Measurements from ENCODE around the gene RWDD4. TPM values are rescaled to one million over a fixed set of nuclear protein-coding genes. Genes with fewer than 3 reads are reported as not detected.

The RWDD4 gene
- total and polyA plus RNA-seq, 5 donors from 2014 or later, result 9.9 to 26.6 (median 17.6) TPM

- no peaks in the 10 kb centered on the region for H3K4me1 ChIP-seq (ENCODE audit: control insufficient read depth, insufficient read depth, low read length, poor library complexity, severe bottlenecking)
- ATAC-seq (ENCODE audit: low read depth in 2 of 2) (no peak), DNase-seq (no peak)
- no peak overlapping the region for H3K27ac ChIP-seq (ENCODE audit: insufficient read depth, low read length, poor library complexity, severe bottlenecking)
- no peaks in the 10 kb centered on the region for H3K27me3 ChIP-seq (ENCODE audit: control insufficient read depth, insufficient read depth, low read length)
- Mint-ChIP-seq H3K4me3 (no peak overlapping the region), H3K27ac (no peak overlapping the region), H3K36me3 (peaks cover 32% of the 10 kb centered on the region), H3K27me3 (no peaks in the 10 kb centered on the region), H3K4me1 (peaks cover 4 to 8% (median 6%) of the 10 kb centered on the region in 4 donors), H3K9me3 (no peaks in the 10 kb centered on the region)
- H3K36me3 ChIP-seq (ENCODE audit: control insufficient read depth, insufficient read depth, low read length), result peaks cover 68% of the 10 kb centered on the region
- no peak overlapping the region for H3K4me3 ChIP-seq (ENCODE audit: low read depth, low read length)
- no peaks in the 10 kb centered on the region for H3K9me3 ChIP-seq (ENCODE audit: control insufficient read depth in 2 of 2, low read length in 2 of 2)
These were observed 27.5 kb upstream of the RWDD4 start for GRCh38 chr4:183686461-183686860.

GRCh38 chr4:183681119-183681518 is 22.1 kb upstream of the RWDD4 start:
- no peak for DNase-seq
- H3K27ac Mint-ChIP-seq, result no peak overlapping the region
- Histone ChIP-seq H3K4me3 (ENCODE audit: low read depth, low read length) (no peak overlapping the region), H3K27ac (ENCODE audit: insufficient read depth, low read length, poor library complexity, severe bottlenecking) (no peak overlapping the region), H3K36me3 (ENCODE audit: control insufficient read depth, insufficient read depth, low read length) (peaks cover 72% of the 10 kb centered on the region), H3K9me3 (ENCODE audit: control insufficient read depth in 2 of 2, low read length in 2 of 2) (no peaks in the 10 kb centered on the region), H3K4me1 (ENCODE audit: control insufficient read depth, insufficient read depth, low read length, poor library complexity, severe bottlenecking) (no peaks in the 10 kb centered on the region), H3K27me3 (ENCODE audit: control insufficient read depth, insufficient read depth, low read length) (no peaks in the 10 kb centered on the region)
- H3K27me3 Mint-ChIP-seq, result no peaks in the 10 kb centered on the region
- peaks cover 0 to 6% (median 1%) of the 10 kb centered on the region in 4 donors for H3K4me1 Mint-ChIP-seq
- H3K4me3 Mint-ChIP-seq, result no peak overlapping the region
- peaks cover 22% of the 10 kb centered on the region for H3K36me3 Mint-ChIP-seq
- H3K9me3 Mint-ChIP-seq, result no peaks in the 10 kb centered on the region
- no peak for ATAC-seq (ENCODE audit: low read depth in 2 of 2)

GRCh38 chr4:183675625-183676024 is 16.6 kb upstream of the RWDD4 start:
- DNase-seq, result no peak
- no peaks in the 10 kb centered on the region for H3K9me3 Mint-ChIP-seq
- no peaks in the 10 kb centered on the region for H3K27me3 ChIP-seq (ENCODE audit: control insufficient read depth, insufficient read depth, low read length)
- H3K36me3 ChIP-seq (ENCODE audit: control insufficient read depth, insufficient read depth, low read length), result peaks cover 59% of the 10 kb centered on the region
- H3K4me3 Mint-ChIP-seq, result no peak overlapping the region
- peaks cover 5 to 11% (median 8%) of the 10 kb centered on the region in 4 donors for H3K4me1 Mint-ChIP-seq
- peaks cover 25% of the 10 kb centered on the region for H3K36me3 Mint-ChIP-seq
- no peak overlapping the region for H3K4me3 ChIP-seq (ENCODE audit: low read depth, low read length)
- no peak for ATAC-seq (ENCODE audit: low read depth in 2 of 2)
- H3K27me3 Mint-ChIP-seq, result no peaks in the 10 kb centered on the region
- no peak overlapping the region for H3K27ac Mint-ChIP-seq
- no peaks in the 10 kb centered on the region for H3K4me1 ChIP-seq (ENCODE audit: control insufficient read depth, insufficient read depth, low read length, poor library complexity, severe bottlenecking)
- no peak overlapping the region for H3K27ac ChIP-seq (ENCODE audit: insufficient read depth, low read length, poor library complexity, severe bottlenecking)
- no peaks in the 10 kb centered on the region for H3K9me3 ChIP-seq (ENCODE audit: control insufficient read depth in 2 of 2, low read length in 2 of 2)

- Histone ChIP-seq H3K27ac (ENCODE audit: insufficient read depth, low read length, poor library complexity, severe bottlenecking) (no peak overlapping the region), H3K27me3 (ENCODE audit: control insufficient read depth, insufficient read depth, low read length) (no peaks in the 10 kb centered on the region), H3K9me3 (ENCODE audit: control insufficient read depth in 2 of 2, low read length in 2 of 2) (no peaks in the 10 kb centered on the region), H3K36me3 (ENCODE audit: control insufficient read depth, insufficient read depth, low read length) (peaks cover 59% of the 10 kb centered on the region), H3K4me3 (ENCODE audit: low read depth, low read length) (no peak overlapping the region), H3K4me1 (ENCODE audit: control insufficient read depth, insufficient read depth, low read length, poor library complexity, severe bottlenecking) (no peaks in the 10 kb centered on the region)
- H3K27ac Mint-ChIP-seq, result no peak overlapping the region
- peaks cover 5 to 9% (median 8%) of the 10 kb centered on the region in 4 donors for H3K4me1 Mint-ChIP-seq
- no peaks in the 10 kb centered on the region for H3K27me3 Mint-ChIP-seq
- no peaks in the 10 kb centered on the region for H3K9me3 Mint-ChIP-seq
- DNase-seq (no peak), ATAC-seq (ENCODE audit: low read depth in 2 of 2) (no peak)
- peaks cover 37% of the 10 kb centered on the region for H3K36me3 Mint-ChIP-seq
- no peak overlapping the region for H3K4me3 Mint-ChIP-seq
These were observed 15.2 kb upstream of the RWDD4 start for GRCh38 chr4:183674153-183674552.

GRCh38 chr4:183670960-183671555 is 12.1 kb upstream of the RWDD4 start:
- H3K27me3 ChIP-seq (ENCODE audit: control insufficient read depth, insufficient read depth, low read length), result no peaks in the 10 kb centered on the region
- Mint-ChIP-seq H3K9me3 (no peaks in the 10 kb centered on the region), H3K36me3 (peaks cover 44% of the 10 kb centered on the region), H3K4me1 (peaks cover 9 to 13% (median 10%) of the 10 kb centered on the region in 4 donors), H3K27ac (no peak overlapping the region), H3K27me3 (no peaks in the 10 kb centered on the region), H3K4me3 (no peak overlapping the region)
- no peak for ATAC-seq (ENCODE audit: low read depth in 2 of 2)
- H3K36me3 ChIP-seq (ENCODE audit: control insufficient read depth, insufficient read depth, low read length), result peaks cover 66% of the 10 kb centered on the region
- H3K27ac ChIP-seq (ENCODE audit: insufficient read depth, low read length, poor library complexity, severe bottlenecking), result no peak overlapping the region
- DNase-seq, result no peak
- H3K9me3 ChIP-seq (ENCODE audit: control insufficient read depth in 2 of 2, low read length in 2 of 2), result no peaks in the 10 kb centered on the region
- H3K4me3 ChIP-seq (ENCODE audit: low read depth, low read length), result no peak overlapping the region
- H3K4me1 ChIP-seq (ENCODE audit: control insufficient read depth, insufficient read depth, low read length, poor library complexity, severe bottlenecking), result no peaks in the 10 kb centered on the region

GRCh38 chr4:183670251-183670650 is 11.3 kb upstream of the RWDD4 start:
- Histone ChIP-seq H3K9me3 (ENCODE audit: control insufficient read depth in 2 of 2, low read length in 2 of 2) (no peaks in the 10 kb centered on the region), H3K4me3 (ENCODE audit: low read depth, low read length) (no peak overlapping the region), H3K4me1 (ENCODE audit: control insufficient read depth, insufficient read depth, low read length, poor library complexity, severe bottlenecking) (no peaks in the 10 kb centered on the region), H3K36me3 (ENCODE audit: control insufficient read depth, insufficient read depth, low read length) (peaks cover 67% of the 10 kb centered on the region), H3K27ac (ENCODE audit: insufficient read depth, low read length, poor library complexity, severe bottlenecking) (no peak overlapping the region), H3K27me3 (ENCODE audit: control insufficient read depth, insufficient read depth, low read length) (no peaks in the 10 kb centered on the region)
- ATAC-seq (ENCODE audit: low read depth in 2 of 2) (no peak), DNase-seq (no peak)
- no peak overlapping the region for H3K27ac Mint-ChIP-seq
- H3K4me3 Mint-ChIP-seq, result no peak overlapping the region
- H3K4me1 Mint-ChIP-seq, result peaks cover 13 to 15% (median 14%) of the 10 kb centered on the region in 4 donors
- H3K27me3 Mint-ChIP-seq, result no peaks in the 10 kb centered on the region
- H3K9me3 Mint-ChIP-seq, result no peaks in the 10 kb centered on the region
- peaks cover 50% of the 10 kb centered on the region for H3K36me3 Mint-ChIP-seq

- peaks cover 54% of the 10 kb centered on the region for H3K36me3 ChIP-seq (ENCODE audit: control insufficient read depth, insufficient read depth, low read length)
- no peaks in the 10 kb centered on the region for H3K9me3 ChIP-seq (ENCODE audit: control insufficient read depth in 2 of 2, low read length in 2 of 2)
- H3K4me1 Mint-ChIP-seq, result peaks cover 11 to 23% (median 18%) of the 10 kb centered on the region in 4 donors
- H3K27me3 Mint-ChIP-seq, result no peaks in the 10 kb centered on the region
- no peaks in the 10 kb centered on the region for H3K27me3 ChIP-seq (ENCODE audit: control insufficient read depth, insufficient read depth, low read length)
- H3K9me3 Mint-ChIP-seq, result no peaks in the 10 kb centered on the region
- ATAC-seq (ENCODE audit: low read depth in 2 of 2) (no peak), DNase-seq (no peak)
- no peak overlapping the region for H3K4me3 Mint-ChIP-seq
- H3K27ac Mint-ChIP-seq, result peak overlapping the region in 1 of 3 donors; percentile 11
- no peaks in the 10 kb centered on the region for H3K4me1 ChIP-seq (ENCODE audit: control insufficient read depth, insufficient read depth, low read length, poor library complexity, severe bottlenecking)
- no peak overlapping the region for H3K27ac ChIP-seq (ENCODE audit: insufficient read depth, low read length, poor library complexity, severe bottlenecking)
- H3K4me3 ChIP-seq (ENCODE audit: low read depth, low read length), result no peak overlapping the region
- H3K36me3 Mint-ChIP-seq, result peaks cover 44% of the 10 kb centered on the region
These were observed 7.1 kb upstream of the RWDD4 start for GRCh38 chr4:183666088-183666487.

- peaks cover 27 to 56% (median 44%) of the 10 kb centered on the region in 4 donors for H3K4me1 Mint-ChIP-seq
- H3K36me3 Mint-ChIP-seq, result peaks cover 6% of the 10 kb centered on the region
These were observed 872 bp upstream of the RWDD4 start for GRCh38 chr4:183659872-183660242.

More at GRCh38 chr4:183659872-183660242, 872 bp upstream of the RWDD4 start:
- H3K4me1 ChIP-seq (ENCODE audit: control insufficient read depth, insufficient read depth, low read length, poor library complexity, severe bottlenecking), result peaks cover 27% of the 10 kb centered on the region
- DNase-seq (no peak), ATAC-seq (ENCODE audit: low read depth in 2 of 2) (no peak)
- peaks cover 3% of the 10 kb centered on the region for H3K36me3 ChIP-seq (ENCODE audit: control insufficient read depth, insufficient read depth, low read length)
- Mint-ChIP-seq H3K27ac (peak overlapping the region; percentile 79 to 97 (median 91)), H3K9me3 (no peaks in the 10 kb centered on the region), H3K27me3 (no peaks in the 10 kb centered on the region), H3K4me3 (peak overlapping the region; percentile 93 to 96 (median 95))
- H3K27ac ChIP-seq (ENCODE audit: insufficient read depth, low read length, poor library complexity, severe bottlenecking), result peak overlapping the region; percentile 83
- no peaks in the 10 kb centered on the region for H3K9me3 ChIP-seq (ENCODE audit: control insufficient read depth in 2 of 2, low read length in 2 of 2)
- no peaks in the 10 kb centered on the region for H3K27me3 ChIP-seq (ENCODE audit: control insufficient read depth, insufficient read depth, low read length)
- H3K4me3 ChIP-seq (ENCODE audit: low read depth, low read length), result peak overlapping the region; percentile 97

Data from CD4-positive, CD25-positive, alpha-beta regulatory T cell (primary cell).